T-cell (primary cell): Measurements from ENCODE around the gene KIRREL1. TPM values are rescaled to one million over a fixed set of nuclear protein-coding genes. Genes with fewer than 3 reads are reported as not detected.
"Not testable (repeated sequence)": the region's sequence is repeated elsewhere in the genome, so short reads cannot be mapped to it uniquely, and the experiment has no call there.

ENCODE experiments used
- ATAC-seq, 4 experiments: fragments of 200-7000 bp in 3 of 4; fragments of 150-1000 bp in 1 of 4; cut with Tn5 transposase; replicated peaks in 1 of 4; 1 replicate in 3 of 4; 2 replicates in 1 of 4; pipeline ENCODE4 v1.10.0; 2021; ENCODE audit warnings: moderate library complexity in 3 of 4, mild to moderate bottlenecking in 2 of 4, moderate number of reproducible peaks in 1 of 4
- CTCF ChIA-PET, 2 donors: fragments of 300-600 bp; sonication (Branson Sonifier 250); formaldehyde crosslinking; loops; one replicate each; lab custom pipeline; 2022; ENCODE audit warnings: antibody characterized with exemption in 2 of 2; lab: Charles Lee
- POLR2A ChIA-PET, 2 donors: fragments of 300-600 bp; sonication (Branson Sonifier 250); formaldehyde crosslinking; loops; one replicate each; lab custom pipeline; 2022; ENCODE audit warnings: antibody characterized with exemption in 2 of 2; lab: Charles Lee
- DNase-seq, 35 experiments: peaks; one replicate each; pipeline versions ENCODE4 v3.0.0 to v3.0.0-alpha.2; 2013 to 2023
- H3K27ac ChIP-seq: one replicate; pipeline ENCODE4 v1.5.1; 2013; ENCODE audit warnings: low read length
- H3K27me3 ChIP-seq, 2 experiments: replicated peaks in 1 of 2; 1 replicate in 1 of 2; 2 replicates in 1 of 2; pipeline versions ENCODE4 v1.6.1 to v1.7.0; 2013; ENCODE audit warnings: low read length in 1 of 2, mixed read lengths in 1 of 2; ENCODE audit not compliant: control insufficient read depth in 2 of 2, insufficient read depth in 2 of 2; ENCODE audit errors: extremely low read depth in 1 of 2
- H3K36me3 ChIP-seq, 2 donors: 1 replicate in 1 of 2; 2 replicates in 1 of 2; pipeline versions ENCODE4 v1.6.1 to v1.7.0; 2013; ENCODE audit warnings: low read length in 1 of 2; ENCODE audit not compliant: control insufficient read depth in 2 of 2, insufficient read depth in 1 of 2; ENCODE audit errors: extremely low read depth in 1 of 2
- H3K4me1 ChIP-seq, 2 experiments: 1 replicate in 1 of 2; 2 replicates in 1 of 2; pipeline versions ENCODE4 v1.6.1 to v1.7.0; 2013; ENCODE audit warnings: low read length in 2 of 2, mixed read lengths in 1 of 2; ENCODE audit not compliant: insufficient read depth in 2 of 2, control insufficient read depth in 1 of 2; ENCODE audit errors: extremely low read depth in 1 of 2
- H3K4me3 ChIP-seq, 2 donors: 1 replicate in 1 of 2; 2 replicates in 1 of 2; pipeline versions ENCODE4 v1.5.1 to v1.7.0; 2013; ENCODE audit warnings: mild to moderate bottlenecking in 2 of 2, low read length in 1 of 2, moderate library complexity in 1 of 2; ENCODE audit not compliant: control insufficient read depth in 1 of 2; ENCODE audit errors: extremely low read depth in 1 of 2
- H3K9me3 ChIP-seq: 2 replicates; pipeline ENCODE4 v1.7.0; 2013
- H3K27ac Mint-ChIP-seq, 2 donors: one replicate each; pipeline ENCODE4 v1.8.0; 2020 to 2021; ENCODE audit warnings: mild to moderate bottlenecking in 2 of 2, mixed read lengths in 2 of 2
- H3K27me3 Mint-ChIP-seq, 2 donors: one replicate each; pipeline ENCODE4 v1.8.0; 2021 to 2022; ENCODE audit warnings: mixed read lengths in 2 of 2
- H3K36me3 Mint-ChIP-seq: one replicate; pipeline ENCODE4 v1.8.0; 2021; ENCODE audit warnings: mixed read lengths
- H3K4me1 Mint-ChIP-seq, 3 donors: one replicate each; pipeline ENCODE4 v1.8.0; 2020 to 2022; ENCODE audit warnings: mixed read lengths in 3 of 3, mild to moderate bottlenecking in 1 of 3
- H3K4me3 Mint-ChIP-seq, 3 donors: one replicate each; pipeline ENCODE4 v1.8.0; 2020 to 2022; ENCODE audit warnings: mild to moderate bottlenecking in 3 of 3, mixed read lengths in 3 of 3, moderate library complexity in 3 of 3
- H3K9me3 Mint-ChIP-seq, 3 donors: one replicate each; pipeline ENCODE4 v1.8.0; 2020 to 2022; ENCODE audit warnings: mixed read lengths in 3 of 3
- WGBS: methylation state at CpG from one replicate; pipeline ENCODE4 v1.1.5; 2013; ENCODE audit warnings: missing lambda C conversion rate; ENCODE audit not compliant: insufficient coverage; 5-methylcytosine and 5-hydroxymethylcytosine counted together
- total RNA-seq, 35 experiments: library from RNA in 6 of 35; stranded (reverse) in 6 of 35; fragments of 120-200 nt in 1 of 35; gene quantifications; one replicate each; pipeline versions ENCODE4 v1.2.1 to v1.2.4 and lab custom pipeline; 2013 to 2026

Gene KIRREL1
- total RNA-seq, 5 donors from 2014 or later (not counting 1 experiment from before 2014, with no cell fraction given) = 0.16 to 0.20 (median 0.19) TPM; not detected in 2

DNA sequence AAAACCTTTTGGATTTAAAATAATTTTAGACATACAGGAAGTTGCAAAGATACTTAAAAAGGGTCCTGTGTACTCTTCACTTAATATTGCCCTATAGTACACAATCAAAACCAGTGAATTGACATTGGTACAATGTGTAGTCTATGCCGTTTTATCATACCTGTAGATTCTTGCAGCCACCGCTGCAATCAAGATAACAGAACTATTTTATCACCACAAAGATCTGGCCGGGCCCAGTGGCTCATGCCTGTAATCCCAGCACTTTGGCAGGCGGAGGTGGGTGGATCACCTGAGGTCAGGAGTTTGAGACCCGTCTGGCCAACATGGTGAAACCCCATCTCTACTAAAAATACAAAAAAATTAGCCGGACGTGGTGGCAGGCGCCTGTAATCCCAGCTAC, 135.1 kb downstream of the KIRREL1 start:
- ATAC-seq, H3K36me3 ChIP-seq, H3K9me3 Mint-ChIP-seq, H3K36me3 Mint-ChIP-seq, H3K27ac ChIP-seq, H3K4me1 Mint-ChIP-seq, DNase-seq, POLR2A ChIA-PET, H3K4me3 ChIP-seq, H3K27ac Mint-ChIP-seq, H3K4me1 ChIP-seq, H3K9me3 ChIP-seq, H3K27me3 ChIP-seq, H3K4me3 Mint-ChIP-seq: not testable (repeated sequence)
- WGBS = 100% methylated on average over 1 of the region's 8 CpGs
- CTCF ChIA-PET = interaction anchor here in 1 of 2 donors (1.2 kb wide), 1 partner anchor 11 kb away, joined by 6 read pairs; no protein-coding TSS in a partner anchor
- peaks cover 8 to 15% of the 10 kb centered on the region in 2 donors for H3K27me3 Mint-ChIP-seq

DNA sequence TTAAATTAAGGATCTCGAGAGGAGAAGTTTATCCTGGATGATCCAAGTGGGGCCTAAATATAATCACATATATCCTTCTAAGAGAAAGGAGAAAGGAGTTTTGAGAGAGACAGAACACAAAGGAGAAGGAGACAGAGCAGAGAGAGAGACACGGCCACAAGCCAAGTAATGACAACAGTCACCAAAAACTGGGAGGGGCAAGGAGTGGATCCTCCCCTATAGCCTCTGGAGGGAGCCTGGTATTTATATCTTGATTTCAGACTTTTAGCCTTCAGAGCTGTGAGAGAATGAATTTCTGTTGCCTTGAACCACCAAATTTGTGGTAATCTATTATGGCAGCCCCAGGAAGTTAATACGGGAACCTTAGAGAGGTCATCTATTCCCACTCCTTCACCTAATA, 137.8 kb downstream of the KIRREL1 start:
- no peaks in the 10 kb centered on the region for H3K36me3 Mint-ChIP-seq
- no peaks in the 10 kb centered on the region for H3K27me3 ChIP-seq
- no peak overlapping the region for H3K4me3 Mint-ChIP-seq
- H3K9me3 Mint-ChIP-seq = no peaks in the 10 kb centered on the region
- H3K4me1 ChIP-seq = no peaks in the 10 kb centered on the region
- ChIA-PET CTCF (interaction anchor here in 1 of 2 donors (1.0 to 1.6 kb wide), 2 partner anchors 10 to 1430 kb away, joined by 3 to 5 read pairs; no protein-coding TSS in a partner anchor), POLR2A (no interaction called here)
- no peaks in the 10 kb centered on the region for H3K36me3 ChIP-seq
- 80% methylated on average over 1 of the region's 3 CpGs for WGBS
- no peak overlapping the region for H3K27ac ChIP-seq
- H3K9me3 ChIP-seq = no peaks in the 10 kb centered on the region
- no peak overlapping the region for H3K27ac Mint-ChIP-seq
- no peaks in the 10 kb centered on the region for H3K27me3 Mint-ChIP-seq
- ATAC-seq (no peak), DNase-seq (no peak)
- no peak overlapping the region for H3K4me3 ChIP-seq
- H3K4me1 Mint-ChIP-seq = no peaks in the 10 kb centered on the region

DNA sequence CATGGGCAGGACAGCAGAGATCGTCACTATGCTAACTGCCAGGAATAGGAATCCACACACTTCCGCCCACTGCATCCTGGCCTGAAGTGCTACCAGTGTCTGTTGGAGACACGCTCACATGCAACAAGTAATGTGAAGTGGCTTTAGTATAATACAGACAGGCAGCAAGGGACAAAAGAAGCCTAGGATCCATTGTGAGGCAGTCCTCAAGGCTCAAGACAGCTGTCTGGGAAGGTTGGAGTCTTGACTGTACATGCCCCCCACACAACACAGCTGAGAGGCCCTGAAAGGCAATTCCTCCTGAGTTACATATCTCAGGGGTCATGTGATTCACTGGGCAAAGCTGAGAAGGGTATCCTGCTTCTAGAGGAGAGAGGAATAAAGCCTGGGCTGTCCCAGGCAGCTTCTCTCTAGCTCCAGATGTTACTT, 147.3 kb downstream of the KIRREL1 start:
- no peak for DNase-seq
- no peaks in the 10 kb centered on the region for H3K9me3 Mint-ChIP-seq
- no peak overlapping the region for H3K27ac Mint-ChIP-seq
- Histone ChIP-seq H3K4me1 (no peaks in the 10 kb centered on the region), H3K4me3 (no peak overlapping the region), H3K36me3 (no peaks in the 10 kb centered on the region), H3K27ac (no peak overlapping the region), H3K9me3 (no peaks in the 10 kb centered on the region), H3K27me3 (no peaks in the 10 kb centered on the region)
- no peaks in the 10 kb centered on the region for H3K4me1 Mint-ChIP-seq
- POLR2A ChIA-PET = no interaction called here
- no peaks in the 10 kb centered on the region for H3K36me3 Mint-ChIP-seq
- no peak overlapping the region for H3K4me3 Mint-ChIP-seq
- no peak for ATAC-seq
- CTCF ChIA-PET = interaction anchor here in 1 of 2 donors (0.6 kb wide), 1 partner anchor 30 kb away, joined by 3 read pairs; no protein-coding TSS in a partner anchor
- H3K27me3 Mint-ChIP-seq = peaks cover 0 to 5% of the 10 kb centered on the region in 2 donors
- WGBS = 50% methylated on average over 1 of the region's 3 CpGs

DNA sequence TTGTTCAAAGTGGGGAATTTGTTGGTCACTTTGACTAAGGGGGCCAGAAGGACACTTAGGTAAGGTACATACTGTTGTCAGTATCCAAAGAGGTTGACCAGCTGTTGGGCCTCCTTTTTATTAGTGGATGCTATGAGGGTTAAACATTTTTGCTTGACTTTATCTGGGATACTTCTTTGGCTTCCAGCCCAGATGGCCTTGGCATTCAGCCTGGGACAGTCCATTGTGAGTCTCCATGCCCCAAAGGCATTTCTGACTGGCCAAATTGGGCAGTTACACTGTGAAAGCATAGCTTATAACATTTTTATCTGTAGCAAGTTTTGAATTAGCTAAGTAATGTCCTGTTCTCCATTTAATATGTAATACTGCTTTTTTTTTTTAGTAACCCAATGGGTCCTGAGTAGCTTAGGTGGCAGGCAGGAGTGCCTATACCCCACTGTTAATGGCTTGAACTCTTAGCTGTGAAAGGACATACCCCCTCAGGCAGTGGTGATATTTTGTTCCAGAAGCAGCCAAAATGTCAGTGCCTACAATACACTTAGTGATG, 151.8 kb downstream of the KIRREL1 start:
- Mint-ChIP-seq H3K27ac (no peak overlapping the region), H3K4me3 (no peak overlapping the region), H3K9me3 (no peaks in the 10 kb centered on the region), H3K36me3 (no peaks in the 10 kb centered on the region), H3K4me1 (peaks cover 20 to 23% (median 22%) of the 10 kb centered on the region in 3 donors), H3K27me3 (no peaks in the 10 kb centered on the region)
- ATAC-seq = no peak
- Histone ChIP-seq H3K36me3 (no peaks in the 10 kb centered on the region), H3K4me1 (peaks cover 4 to 12% of the 10 kb centered on the region in 2 experiments), H3K4me3 (no peak overlapping the region), H3K9me3 (no peaks in the 10 kb centered on the region), H3K27me3 (no peaks in the 10 kb centered on the region), H3K27ac (no peak overlapping the region)
- ChIA-PET CTCF (no interaction called here), POLR2A (no interaction called here)
- no peak for DNase-seq

DNA sequence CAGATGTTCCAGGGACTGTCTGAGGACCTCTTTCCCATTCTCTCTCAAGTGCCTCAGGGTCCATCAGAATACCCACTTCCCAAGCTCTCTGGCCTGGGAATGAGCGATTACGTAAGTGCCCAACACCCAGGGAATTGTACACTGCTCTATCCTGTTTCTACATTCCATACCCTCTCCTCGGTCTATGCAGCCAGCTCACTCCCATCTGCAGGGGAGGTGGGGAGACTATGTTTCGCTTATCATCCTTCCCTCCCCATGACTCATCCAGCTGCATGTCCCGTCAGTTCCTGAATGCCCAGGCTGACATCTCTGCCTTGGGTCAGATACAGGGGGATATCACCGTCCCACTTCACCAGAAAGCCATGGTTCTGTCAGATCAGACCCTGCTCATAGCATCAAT, 152.7 kb downstream of the KIRREL1 start:
- Histone ChIP-seq H3K4me1 (peaks cover 4 to 16% of the 10 kb centered on the region in 2 experiments), H3K27me3 (no peaks in the 10 kb centered on the region), H3K36me3 (no peaks in the 10 kb centered on the region), H3K4me3 (no peak overlapping the region), H3K9me3 (no peaks in the 10 kb centered on the region), H3K27ac (no peak overlapping the region)
- no peak for ATAC-seq
- no peak overlapping the region for H3K4me3 Mint-ChIP-seq
- 94% methylated on average over 2 of the region's 6 CpGs for WGBS
- no peak overlapping the region for H3K27ac Mint-ChIP-seq
- peaks cover 27 to 31% (median 31%) of the 10 kb centered on the region in 3 donors for H3K4me1 Mint-ChIP-seq
- POLR2A ChIA-PET = no interaction called here
- H3K36me3 Mint-ChIP-seq = no peaks in the 10 kb centered on the region
- no peak for DNase-seq
- CTCF ChIA-PET = no interaction called here
- H3K27me3 Mint-ChIP-seq = no peaks in the 10 kb centered on the region
- no peaks in the 10 kb centered on the region for H3K9me3 Mint-ChIP-seq

DNA sequence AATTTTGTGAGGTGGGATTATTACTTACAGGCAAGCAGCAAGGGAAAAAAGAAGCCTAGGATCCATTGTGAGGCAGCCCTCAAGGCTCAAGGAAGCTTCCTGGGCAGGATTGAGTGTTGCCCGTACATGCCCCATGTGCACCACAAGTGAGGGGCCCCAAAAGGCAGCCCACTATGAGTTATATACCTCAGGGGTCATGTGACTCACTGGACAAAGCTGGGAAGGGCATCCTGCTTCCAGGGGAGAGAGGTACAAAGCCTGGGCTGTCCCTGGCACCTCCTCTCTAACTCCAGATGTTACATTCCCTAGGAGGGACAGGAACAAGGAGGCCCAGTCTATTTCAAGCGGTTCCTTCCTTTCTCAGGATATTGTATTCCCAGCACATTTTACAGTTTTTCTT, 153.3 kb downstream of the KIRREL1 start:
- Histone ChIP-seq H3K27me3 (no peaks in the 10 kb centered on the region), H3K27ac (no peak overlapping the region), H3K36me3 (no peaks in the 10 kb centered on the region), H3K4me3 (no peak overlapping the region), H3K9me3 (no peaks in the 10 kb centered on the region), H3K4me1 (peaks cover 4 to 16% of the 10 kb centered on the region in 2 experiments)
- ChIA-PET CTCF (no interaction called here), POLR2A (no interaction called here)
- no peak for ATAC-seq
- no peak overlapping the region for H3K4me3 Mint-ChIP-seq
- no peaks in the 10 kb centered on the region for H3K36me3 Mint-ChIP-seq
- DNase-seq = no peak
- H3K9me3 Mint-ChIP-seq = no peaks in the 10 kb centered on the region
- peaks cover 27 to 31% (median 31%) of the 10 kb centered on the region in 3 donors for H3K4me1 Mint-ChIP-seq
- H3K27me3 Mint-ChIP-seq = no peaks in the 10 kb centered on the region
- WGBS = 78% methylated on average over 1 of the region's 2 CpGs
- no peak overlapping the region for H3K27ac Mint-ChIP-seq
